Left lobe of liver (tissue), 2 donors: ENCODE data around the gene MMD2. TPM values are rescaled to one million over a fixed set of nuclear protein-coding genes. Genes with fewer than 3 reads are reported as not detected.

Experiments
- ATAC-seq: fragments of 200-7000 bp; cut with Tn5 transposase; one replicate; pipeline ENCODE4 v1.9.1; 2020; ENCODE audit warnings: mild to moderate bottlenecking, moderate library complexity
- DNase-seq: peaks from one replicate; pipeline ENCODE4 v3.0.0-alpha.2; 2020; ENCODE audit warnings: low spot score
- total RNA-seq: library from RNA; stranded (reverse); gene quantifications from one replicate; pipeline ENCODE4 v1.2.1, GENCODE V29; 2021
- donor health status: DM: no; HTN: no; CAD: no; lungs with moderate emphysema.
- donor health status: DM: no; HTN: yes; CAD: no.

Gene MMD2
- total RNA-seq, 1 donor from 2014 or later: not detected

- DNase-seq (no peak), ATAC-seq (no peak)
These were observed 319 bp upstream of the MMD2 start for GRCh38 chr7:4959306-4959705.

DNA sequence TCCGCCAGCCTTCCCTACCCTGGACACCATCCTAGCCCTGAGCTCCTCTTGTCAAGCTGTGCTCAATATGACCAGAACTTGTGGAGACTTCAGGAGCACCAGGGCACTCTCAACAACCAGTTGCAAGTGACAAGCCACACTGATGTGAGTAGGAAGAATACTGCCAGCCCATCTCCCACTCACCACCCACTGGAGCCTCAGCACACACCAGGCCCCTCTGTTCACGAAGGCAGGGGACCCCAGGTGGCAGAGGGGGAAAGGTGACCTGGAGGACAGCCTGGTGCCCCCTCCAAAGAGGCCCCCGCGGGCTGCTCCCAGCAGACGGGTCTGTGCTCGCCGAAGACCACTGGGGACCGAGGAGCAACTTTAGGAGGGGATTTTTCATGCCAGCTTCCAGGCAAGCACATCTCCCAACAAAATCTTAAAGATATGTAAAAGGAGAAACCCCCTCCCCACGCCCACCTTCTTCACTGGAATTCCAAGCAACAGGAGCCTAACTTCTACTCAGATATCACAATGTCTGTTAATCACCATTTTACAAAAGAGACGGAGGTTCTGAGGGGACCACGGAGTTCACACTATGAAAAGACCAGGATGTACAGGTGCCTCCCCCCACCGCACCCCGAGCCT, 1.0 kb downstream of the MMD2 start:
- no peak for DNase-seq
- ATAC-seq: peak; percentile 27

- ATAC-seq: peak; percentile 33
- no peak for DNase-seq
These were observed 6.9 kb downstream of the MMD2 start for GRCh38 chr7:4951903-4952636.

DNA sequence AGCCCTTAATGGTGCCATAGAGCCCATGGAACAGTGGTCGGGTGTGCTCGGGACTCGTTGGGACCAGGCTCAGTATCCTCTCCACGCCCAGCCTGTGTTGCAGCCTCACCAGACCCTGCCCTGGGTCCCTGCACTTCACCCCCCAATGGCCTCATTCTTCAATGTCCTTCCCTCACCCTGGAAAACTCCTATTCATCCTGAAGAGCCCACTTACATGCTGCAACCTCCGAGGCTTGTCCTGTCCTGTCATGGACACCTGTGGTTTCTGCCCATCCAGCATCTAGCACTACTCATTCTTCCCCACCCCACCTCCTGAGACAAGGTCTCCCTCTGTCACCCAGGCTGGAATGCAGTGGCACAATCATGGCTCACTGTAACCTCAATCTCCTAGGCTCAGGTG, 7.7 kb downstream of the MMD2 start:
- DNase-seq: no peak
- no peak for ATAC-seq

DNA sequence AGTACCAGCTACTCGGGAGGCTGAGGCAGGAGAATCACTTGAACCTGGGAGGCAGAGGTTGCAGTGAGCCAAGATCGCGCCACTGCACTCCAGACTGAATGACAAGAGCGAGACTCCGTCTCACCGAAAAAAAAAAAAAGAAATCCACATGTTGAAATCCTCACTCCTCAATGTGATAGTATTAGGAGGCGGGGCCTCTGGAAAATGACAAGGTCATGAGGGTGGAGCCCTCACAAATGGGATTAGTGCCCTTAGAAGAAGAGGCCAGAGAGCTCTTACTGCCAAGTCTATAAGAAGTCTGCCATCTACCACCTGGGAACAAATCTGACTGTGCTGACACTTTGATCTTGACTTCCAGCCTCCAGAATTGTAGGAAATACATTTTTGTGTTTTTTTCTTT, 10.6 kb downstream of the MMD2 start:
- no peak for ATAC-seq
- DNase-seq: no peak

- ATAC-seq: no peak
- no peak for DNase-seq
These were observed 13.0 kb downstream of the MMD2 start for GRCh38 chr7:4945949-4946348.

DNA sequence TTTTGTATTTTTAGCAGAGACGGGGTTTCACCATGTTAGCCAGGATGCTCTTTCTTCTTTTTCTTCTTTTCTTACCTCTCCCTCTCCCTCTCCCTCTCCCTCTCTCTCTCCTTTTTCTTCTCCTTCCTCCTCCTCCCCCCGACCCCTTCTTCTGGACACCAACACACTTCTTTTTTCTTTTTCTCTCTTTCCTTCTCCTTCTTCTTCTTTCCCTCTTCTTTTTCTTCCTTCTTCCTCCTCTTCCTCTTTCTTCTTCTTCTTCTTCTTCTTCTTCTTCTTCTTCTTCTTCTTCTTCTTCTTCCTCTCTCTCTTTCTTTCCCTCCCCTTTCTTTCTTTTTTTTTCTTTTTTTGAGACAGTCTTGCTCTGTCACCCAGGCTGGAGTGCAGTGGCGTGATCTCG, 14.0 kb downstream of the MMD2 start:
- ATAC-seq (no peak), DNase-seq (no peak)

DNA sequence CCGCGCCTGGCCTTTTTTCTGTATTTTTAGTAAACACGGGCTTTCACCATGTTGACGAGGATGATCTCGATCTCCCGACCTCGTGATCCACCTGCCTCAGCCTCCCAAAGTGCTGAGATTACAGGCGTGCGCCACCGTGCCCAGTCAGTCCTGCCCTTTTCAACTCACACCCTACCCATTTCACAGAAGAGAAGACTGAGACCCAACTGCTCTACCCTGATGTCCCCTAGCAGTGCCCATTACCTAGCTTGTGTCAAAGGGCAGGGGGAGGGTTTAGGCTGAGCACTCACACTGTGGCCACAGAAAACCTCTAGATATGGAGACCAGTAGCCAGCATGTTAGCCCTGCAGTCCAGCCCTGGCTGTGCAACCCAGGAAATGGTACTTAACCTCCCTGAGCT, 15.7 kb downstream of the MMD2 start:
- ATAC-seq (no peak), DNase-seq (no peak)

DNA sequence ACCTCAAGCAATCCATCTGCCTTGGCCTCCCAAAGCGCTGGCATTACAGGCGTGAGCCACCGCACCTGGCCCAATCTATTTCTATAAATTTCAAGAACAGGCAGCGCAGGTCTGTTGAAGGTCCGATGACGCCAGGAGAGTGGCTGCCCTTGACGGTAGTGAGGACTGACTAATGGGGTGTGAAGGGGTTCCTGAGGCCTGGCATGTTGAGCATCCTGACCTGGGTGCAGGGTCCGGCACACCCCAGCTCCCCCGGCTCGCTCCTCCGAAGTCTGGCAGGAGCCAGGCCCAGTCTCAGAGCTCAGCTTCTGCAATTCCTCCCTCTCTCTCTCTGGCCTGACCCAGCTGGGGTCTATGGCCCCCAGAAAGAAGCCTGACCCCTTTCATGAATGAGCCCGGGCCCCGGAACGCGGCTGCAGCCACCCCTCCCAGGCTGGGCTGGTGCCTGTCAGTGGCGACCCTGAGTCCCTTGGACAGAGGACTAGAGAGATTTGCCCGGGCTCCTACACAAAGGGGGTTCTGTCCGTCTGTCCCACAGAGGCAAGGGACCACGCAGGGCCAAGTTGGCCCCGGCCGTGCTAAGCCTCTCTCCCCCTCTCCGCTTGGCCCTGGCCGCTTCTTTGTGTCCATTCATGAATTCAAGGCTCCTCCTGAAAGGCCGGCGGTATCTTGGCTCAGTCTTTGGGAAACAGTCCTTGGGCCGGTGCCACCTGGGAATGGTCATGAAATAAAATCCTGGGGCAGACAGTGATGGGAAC, 18.8 kb downstream of the MMD2 start:
- ATAC-seq: no peak
- no peak for DNase-seq

DNA sequence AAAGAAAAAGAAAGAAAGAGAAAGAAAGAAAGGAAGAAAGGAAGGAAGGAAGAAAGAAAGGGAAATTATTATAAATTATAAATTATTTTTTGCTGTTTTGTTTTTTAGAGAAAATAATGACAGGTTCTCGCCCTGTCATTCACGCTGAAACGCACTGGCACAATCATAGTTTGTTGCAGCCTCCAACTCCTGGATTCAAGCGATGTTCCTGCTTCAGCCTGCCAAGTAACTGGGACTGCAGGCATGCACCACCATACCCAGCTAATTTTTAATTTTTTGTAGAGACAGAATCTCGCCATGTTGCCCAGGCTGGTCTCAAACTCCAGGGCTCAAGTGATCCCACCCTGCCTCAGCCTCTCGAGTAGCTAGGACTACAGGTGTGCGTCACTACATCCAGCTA, 21.6 kb downstream of the MMD2 start:
- no peak for ATAC-seq
- DNase-seq: no peak

- no peak for ATAC-seq
- no peak for DNase-seq
These were observed 24.5 kb downstream of the MMD2 start for GRCh38 chr7:4934419-4935025.

- no peak for ATAC-seq
- no peak for DNase-seq
These were observed 27.0 kb downstream of the MMD2 start for GRCh38 chr7:4931943-4932342.

GRCh38 chr7:4929005-4929404, 30.0 kb downstream of the MMD2 start:
- no peak for ATAC-seq
- no peak for DNase-seq

DNA sequence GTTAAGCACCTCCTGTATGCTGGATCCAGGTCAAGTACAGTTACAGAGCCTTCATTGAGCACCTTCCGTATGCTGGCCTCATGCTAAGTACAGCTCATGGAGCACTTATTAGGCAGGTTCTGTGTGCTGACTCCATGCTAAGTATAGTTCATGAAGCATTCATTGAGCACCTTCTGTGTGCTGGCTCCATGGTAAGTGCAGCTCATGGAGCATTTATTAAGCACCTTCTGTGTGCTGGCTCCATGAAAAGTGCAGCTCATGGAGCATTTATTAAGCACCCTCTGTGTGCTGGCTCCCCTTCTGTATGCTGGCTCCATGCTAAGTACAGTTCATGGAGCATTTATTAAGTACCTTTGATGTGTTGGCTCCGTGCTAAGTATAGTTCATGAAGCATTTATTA, 30.5 kb downstream of the MMD2 start:
- ATAC-seq (no peak), DNase-seq (no peak)

DNA sequence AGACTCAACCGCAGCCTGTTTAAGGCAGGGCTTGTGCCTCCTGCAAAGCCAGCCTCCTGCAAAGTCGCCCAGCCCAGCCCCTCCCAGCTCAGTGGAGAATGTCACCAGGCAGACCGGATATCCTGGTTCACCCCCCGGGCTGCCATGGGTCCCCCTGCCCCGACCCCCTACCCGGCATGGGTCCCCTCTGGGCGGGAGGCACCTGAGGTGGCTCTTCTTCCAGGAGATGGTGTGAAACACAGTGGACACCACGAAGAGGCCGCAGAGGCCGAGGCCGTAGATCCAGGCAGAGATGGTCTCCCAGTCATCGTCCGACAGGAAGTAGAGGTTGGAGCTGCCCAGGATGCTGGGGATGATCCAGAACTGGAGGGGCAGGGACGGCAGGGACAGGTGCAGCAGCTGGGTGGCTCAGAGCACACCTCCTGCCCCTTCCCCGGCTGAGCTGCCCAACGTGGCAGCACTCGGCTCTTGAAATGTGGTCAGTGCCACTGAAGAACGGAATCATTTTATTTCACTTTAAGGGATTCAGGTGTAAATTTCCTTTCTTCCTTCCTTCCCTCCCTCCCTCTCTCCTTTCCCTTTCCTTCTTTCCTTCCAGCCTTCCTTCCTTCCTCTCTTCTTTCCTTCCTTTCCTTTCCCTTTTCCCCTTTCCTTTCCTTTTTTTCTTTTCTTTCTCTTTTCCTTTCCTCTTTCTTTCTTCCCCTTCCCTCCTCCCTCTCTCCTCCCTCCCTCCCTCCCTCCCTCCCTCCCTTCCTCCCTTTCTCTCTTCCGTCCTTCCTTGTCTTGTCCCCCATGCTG, 38.8 kb downstream of the MMD2 start:
- ATAC-seq (no peak), DNase-seq (no peak)

DNA sequence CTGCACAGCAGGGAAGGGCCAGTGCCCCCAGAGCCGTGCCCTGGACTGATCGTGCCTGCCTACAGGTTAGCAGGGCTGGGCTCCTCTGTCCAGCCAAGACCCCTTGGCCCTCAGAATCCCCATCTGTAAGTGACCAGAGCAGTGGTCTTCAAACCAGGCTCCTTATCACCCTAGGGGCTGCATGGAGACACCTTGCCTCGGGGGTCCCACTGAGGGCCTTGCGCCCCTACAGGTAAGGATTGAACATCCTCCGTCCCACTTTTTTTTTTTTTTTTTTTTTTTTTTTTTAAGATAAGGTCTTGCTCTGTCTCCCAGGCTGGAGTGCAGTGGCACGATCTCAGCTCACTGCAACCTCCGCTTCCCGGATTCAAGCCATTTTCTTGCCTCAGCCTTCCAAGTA, 42.9 kb downstream of the MMD2 start:
- ATAC-seq (no peak), DNase-seq (no peak)

DNA sequence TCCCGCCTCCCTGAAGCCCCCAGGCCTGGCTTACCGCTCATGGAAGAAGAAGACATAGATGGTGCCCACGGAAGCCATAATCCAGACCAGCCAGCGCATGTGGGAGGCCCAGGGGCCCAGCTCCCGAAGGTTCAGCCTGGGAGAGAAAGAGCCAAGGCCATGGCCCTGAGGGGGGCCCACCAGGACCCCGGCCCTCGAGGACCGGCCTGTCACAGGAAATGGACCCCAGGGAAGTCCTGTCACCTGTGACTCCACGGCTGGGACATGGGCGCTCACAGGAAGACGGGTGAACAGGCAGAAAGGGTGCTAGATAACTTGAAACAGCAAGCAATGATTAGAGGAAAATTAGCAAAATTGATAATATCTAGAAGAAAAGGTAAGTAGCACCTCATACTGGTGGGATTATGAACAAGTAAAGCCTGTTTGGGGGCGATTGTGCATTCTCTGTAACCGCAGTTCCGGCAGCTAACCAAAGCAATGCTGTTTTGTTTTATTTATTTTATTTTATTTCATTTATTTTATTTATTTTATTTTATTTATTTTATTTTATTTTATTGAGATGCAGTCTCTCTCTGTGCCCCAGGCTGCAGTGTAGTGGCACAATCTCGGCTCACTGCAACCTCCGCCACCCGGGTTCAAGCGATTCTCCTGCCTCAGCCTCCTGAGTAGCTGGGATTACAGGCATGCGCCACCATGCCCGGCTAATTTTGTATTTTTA, 47.7 kb downstream of the MMD2 start:
- DNase-seq (no peak), ATAC-seq (no peak)

- no peak for ATAC-seq
These were observed 52.3 kb downstream of the MMD2 start for GRCh38 chr7:4906682-4907081.

GRCh38 chr7:4905171-4905570, 53.8 kb downstream of the MMD2 start:
- DNase-seq (no peak), ATAC-seq (no peak)

More at GRCh38 chr7:4906682-4907081, 52.3 kb downstream of the MMD2 start:
- no peak for DNase-seq

DNA sequence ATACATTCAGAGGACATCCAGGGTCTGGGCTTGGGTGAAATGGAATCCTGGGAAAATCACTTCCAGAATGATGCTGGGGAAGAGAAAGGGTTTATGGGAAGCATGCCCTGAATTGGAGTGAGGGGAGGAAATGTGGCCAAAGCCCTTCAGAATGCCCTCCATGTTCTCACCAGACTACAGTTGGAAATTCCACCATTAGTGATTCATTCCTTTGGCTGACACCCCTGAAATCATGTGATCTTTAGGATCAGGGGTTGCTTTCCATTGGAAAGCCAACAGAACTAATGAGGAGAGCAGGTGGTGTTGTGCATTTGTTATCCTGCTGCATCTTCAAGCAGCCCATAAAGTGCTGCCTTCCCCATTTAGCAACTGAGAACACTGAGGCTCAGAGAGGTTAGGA, 54.6 kb downstream of the MMD2 start:
- DNase-seq (no peak), ATAC-seq (no peak)
